Activated naive CD4-positive, alpha-beta T cell treated with anti-CD3 and anti-CD28 coated beads, Interleukin-2, amount 10 ng/mL, durations not matched to agents 7 days and 5 days (primary cell): ENCODE data around the gene TMEM209.
"Not testable (repeated sequence)": the region's sequence is repeated elsewhere in the genome, so short reads cannot be mapped to it uniquely, and the experiment has no call there.

ENCODE experiments used
- CTCF ChIA-PET: fragments of 350-600 bp; sonication (Branson Sonifier 250); formaldehyde crosslinking; loops from one replicate; lab custom pipeline; 2021; ENCODE audit warnings: antibody characterized with exemption; lab: Charles Lee
- DNase-seq: peaks from one replicate; pipeline ENCODE4 v3.0.0-alpha.2; 2020
- H3K27ac Mint-ChIP-seq: one replicate; pipeline ENCODE4 v1.8.0; 2021; ENCODE audit warnings: mild to moderate bottlenecking, moderate library complexity, mixed read lengths
- H3K27me3 Mint-ChIP-seq: one replicate; pipeline ENCODE4 v1.8.0; 2021; ENCODE audit warnings: mild to moderate bottlenecking, mixed read lengths
- H3K36me3 Mint-ChIP-seq: one replicate; pipeline ENCODE4 v1.8.0; 2021; ENCODE audit warnings: mixed read lengths
- H3K4me1 Mint-ChIP-seq: one replicate; pipeline ENCODE4 v1.8.0; 2021; ENCODE audit warnings: mixed read lengths
- H3K4me3 Mint-ChIP-seq: one replicate; pipeline ENCODE4 v1.8.0; 2021; ENCODE audit warnings: mild to moderate bottlenecking, moderate library complexity, mixed read lengths
- H3K9me3 Mint-ChIP-seq: one replicate; pipeline ENCODE4 v1.8.0; 2021; ENCODE audit warnings: mixed read lengths

The TMEM209 gene

DNA sequence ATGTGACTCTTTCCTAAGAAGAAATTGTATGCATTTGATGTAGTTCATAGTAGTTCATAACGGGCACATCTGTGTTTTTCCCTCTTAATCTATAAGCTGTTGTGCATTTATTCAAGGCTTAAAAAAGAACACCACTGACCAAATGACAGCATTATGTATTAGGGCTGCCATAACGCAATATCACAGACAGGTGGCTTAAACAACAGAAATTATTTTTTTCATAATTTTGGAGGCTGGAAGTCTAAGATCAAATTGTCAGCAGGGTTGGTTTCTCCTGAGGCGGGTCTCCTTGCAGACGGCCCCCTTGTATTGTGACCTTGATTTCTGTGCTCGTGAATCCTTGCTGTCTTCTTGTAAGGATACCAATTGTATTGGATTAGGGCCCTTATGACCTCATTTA lies 1.8 kb upstream of the TMEM209 start:
- peaks cover 30% of the 10 kb centered on the region for H3K4me1 Mint-ChIP-seq
- H3K27me3 Mint-ChIP-seq = peaks cover 4% of the 10 kb centered on the region
- no peak for DNase-seq
- CTCF ChIA-PET = interaction anchor here (1.2 kb wide), 1 partner anchor 136 kb away, joined by 3 read pairs; no protein-coding TSS in a partner anchor
- no peak overlapping the region for H3K27ac Mint-ChIP-seq
- H3K9me3 Mint-ChIP-seq = no peaks in the 10 kb centered on the region
- H3K4me3 Mint-ChIP-seq = no peak overlapping the region
- peaks cover 14% of the 10 kb centered on the region for H3K36me3 Mint-ChIP-seq

GRCh38 chr7:130201796-130202195 lies 3.4 kb downstream of the TMEM209 start:
- Mint-ChIP-seq H3K4me1 (peaks cover 34% of the 10 kb centered on the region), H3K27ac (no peak overlapping the region), H3K27me3 (no peaks in the 10 kb centered on the region), H3K9me3 (no peaks in the 10 kb centered on the region), H3K36me3 (peaks cover 36% of the 10 kb centered on the region), H3K4me3 (no peak overlapping the region)
- CTCF ChIA-PET = interaction anchor here (0.6 kb wide), 2 partner anchors 10 to 372 kb away, joined by 3 to 4 read pairs; no protein-coding TSS in a partner anchor
- no peak for DNase-seq

DNA sequence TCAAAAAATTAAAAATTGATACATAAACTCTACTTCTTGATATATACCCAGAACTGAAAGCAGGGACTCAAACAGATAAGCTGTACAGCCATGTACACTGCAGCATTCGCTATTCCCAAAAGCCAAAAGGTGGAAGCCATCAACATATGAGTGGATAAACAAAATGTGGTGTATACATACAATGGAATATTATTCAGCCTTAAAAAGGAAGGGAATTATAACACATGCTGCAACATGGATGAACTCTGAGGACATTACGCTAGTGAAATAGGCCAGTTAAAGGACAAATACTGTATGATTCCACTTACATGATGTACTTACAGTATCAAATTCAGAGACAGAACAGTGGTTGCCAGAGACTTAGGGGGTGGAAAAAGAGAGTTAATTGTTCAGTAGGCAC lies 8.1 kb downstream of the TMEM209 start:
- H3K36me3 Mint-ChIP-seq = peaks cover 39% of the 10 kb centered on the region
- no peak overlapping the region for H3K4me3 Mint-ChIP-seq
- no peaks in the 10 kb centered on the region for H3K27me3 Mint-ChIP-seq
- H3K27ac Mint-ChIP-seq = no peak overlapping the region
- CTCF ChIA-PET = no interaction called here
- no peaks in the 10 kb centered on the region for H3K9me3 Mint-ChIP-seq
- no peak for DNase-seq
- H3K4me1 Mint-ChIP-seq = peaks cover 4% of the 10 kb centered on the region

GRCh38 chr7:130196476-130196875 lies 8.7 kb downstream of the TMEM209 start:
- Mint-ChIP-seq H3K9me3 (no peaks in the 10 kb centered on the region), H3K36me3 (peaks cover 35% of the 10 kb centered on the region), H3K27ac (no peak overlapping the region), H3K4me3 (no peak overlapping the region), H3K4me1 (no peaks in the 10 kb centered on the region), H3K27me3 (no peaks in the 10 kb centered on the region)
- DNase-seq = no peak
- CTCF ChIA-PET = no interaction called here

DNA sequence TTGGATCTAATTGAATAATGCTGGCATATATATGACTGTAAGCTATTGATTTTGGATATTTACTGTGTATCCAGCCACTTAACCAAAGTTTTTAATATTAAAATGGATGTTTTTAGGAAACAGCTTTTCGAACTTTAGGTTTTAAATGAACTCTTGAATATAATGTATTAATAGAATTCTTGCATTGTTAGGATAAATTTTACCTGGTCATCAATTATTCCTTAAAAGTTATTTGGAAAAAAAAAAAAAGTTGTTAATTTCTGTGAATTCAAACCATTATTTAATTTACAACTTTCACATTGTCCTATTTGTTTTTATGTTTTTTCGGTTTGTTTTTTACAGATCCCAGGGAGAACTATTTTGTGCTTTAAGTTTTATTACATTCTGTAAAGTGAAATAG lies 9.8 kb downstream of the TMEM209 start:
- Mint-ChIP-seq H3K9me3 (no peaks in the 10 kb centered on the region), H3K27me3 (no peaks in the 10 kb centered on the region), H3K36me3 (peaks cover 35% of the 10 kb centered on the region), H3K4me1 (no peaks in the 10 kb centered on the region), H3K4me3 (no peak overlapping the region), H3K27ac (no peak overlapping the region)
- CTCF ChIA-PET = no interaction called here
- no peak for DNase-seq

GRCh38 chr7:130191791-130192190 lies 13.4 kb downstream of the TMEM209 start:
- Mint-ChIP-seq H3K4me3 (no peak overlapping the region), H3K27ac (no peak overlapping the region), H3K36me3 (peaks cover 40% of the 10 kb centered on the region), H3K9me3 (no peaks in the 10 kb centered on the region), H3K4me1 (no peaks in the 10 kb centered on the region), H3K27me3 (no peaks in the 10 kb centered on the region)
- no peak for DNase-seq
- CTCF ChIA-PET = interaction anchor here (0.5 kb wide), 1 partner anchor 10 kb away, joined by 3 read pairs; no protein-coding TSS in a partner anchor

GRCh38 chr7:130189343-130189742 lies 15.9 kb downstream of the TMEM209 start:
- Mint-ChIP-seq H3K36me3 (peaks cover 37% of the 10 kb centered on the region), H3K27ac (no peak overlapping the region), H3K4me1 (no peaks in the 10 kb centered on the region), H3K4me3 (no peak overlapping the region), H3K9me3 (no peaks in the 10 kb centered on the region), H3K27me3 (no peaks in the 10 kb centered on the region)
- CTCF ChIA-PET = no interaction called here
- no peak for DNase-seq

GRCh38 chr7:130187360-130187759 lies 17.8 kb downstream of the TMEM209 start:
- Mint-ChIP-seq H3K9me3 (no peaks in the 10 kb centered on the region), H3K4me3 (no peak overlapping the region), H3K4me1 (peaks cover 2% of the 10 kb centered on the region), H3K27me3 (no peaks in the 10 kb centered on the region), H3K36me3 (peaks cover 45% of the 10 kb centered on the region), H3K27ac (no peak overlapping the region)
- CTCF ChIA-PET = no interaction called here
- no peak for DNase-seq

DNA sequence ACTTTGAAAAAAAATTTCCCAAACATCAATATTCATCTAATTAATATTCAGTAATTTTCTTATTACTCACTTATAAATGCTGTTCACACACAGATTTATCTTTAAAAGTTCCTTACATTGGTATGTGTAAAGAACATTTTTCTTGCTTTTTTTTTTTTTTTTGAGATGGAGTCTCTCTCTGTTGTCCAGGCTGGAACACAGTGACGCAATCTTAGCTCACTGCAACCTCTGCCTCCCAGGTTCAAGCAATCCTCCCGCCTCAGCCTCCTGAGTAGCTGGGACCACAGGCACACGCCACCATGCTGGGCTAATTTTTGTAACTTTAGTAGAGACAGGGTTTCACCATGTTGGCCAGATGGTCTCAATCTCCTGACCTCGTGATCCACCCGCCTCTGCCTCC lies 20.9 kb downstream of the TMEM209 start:
- not testable (repeated sequence) for H3K27ac Mint-ChIP-seq, H3K9me3 Mint-ChIP-seq, H3K4me1 Mint-ChIP-seq, H3K4me3 Mint-ChIP-seq, DNase-seq, H3K27me3 Mint-ChIP-seq
- CTCF ChIA-PET = interaction anchor here (1.5 kb wide), 1 partner anchor 57 kb away, joined by 4 read pairs; no protein-coding TSS in a partner anchor
- H3K36me3 Mint-ChIP-seq = peaks cover 48% of the 10 kb centered on the region

DNA sequence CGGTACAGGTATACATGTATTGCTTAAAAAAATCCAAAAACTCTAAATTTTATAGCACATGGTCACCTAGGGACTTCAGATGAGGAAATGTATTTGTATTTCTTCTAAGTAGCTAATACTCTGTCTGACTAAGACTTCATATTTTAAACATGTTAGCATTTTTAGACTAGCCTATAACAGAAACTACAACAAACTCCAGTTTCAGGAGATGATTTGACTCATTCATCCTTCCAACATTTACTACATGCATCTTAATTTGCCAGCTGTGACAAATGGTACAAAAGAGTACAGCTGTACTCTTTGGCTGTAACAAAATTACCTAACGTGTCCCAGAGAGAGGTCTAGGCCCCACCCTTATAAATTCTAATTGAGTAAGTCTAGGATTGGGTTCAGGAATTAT lies 22.2 kb downstream of the TMEM209 start:
- Mint-ChIP-seq H3K27ac (no peak overlapping the region), H3K36me3 (peaks cover 46% of the 10 kb centered on the region), H3K27me3 (no peaks in the 10 kb centered on the region), H3K4me3 (no peak overlapping the region), H3K4me1 (peaks cover 2% of the 10 kb centered on the region), H3K9me3 (no peaks in the 10 kb centered on the region)
- no peak for DNase-seq
- CTCF ChIA-PET = interaction anchor here (0.6 kb wide), 1 partner anchor 27 kb away, joined by 3 read pairs; no protein-coding TSS in a partner anchor

- H3K27ac Mint-ChIP-seq = no peak overlapping the region
- CTCF ChIA-PET = interaction anchor here (1.1 kb wide), 1 partner anchor 97 kb away, joined by 3 read pairs; no protein-coding TSS in a partner anchor
- H3K36me3 Mint-ChIP-seq = peaks cover 37% of the 10 kb centered on the region
These were observed 24.0 kb downstream of the TMEM209 start for GRCh38 chr7:130181263-130181605.

GRCh38 chr7:130180571-130181262 lies 24.5 kb downstream of the TMEM209 start:
- no peak for DNase-seq
- Mint-ChIP-seq H3K27ac (no peak overlapping the region), H3K36me3 (peaks cover 37% of the 10 kb centered on the region), H3K4me3 (no peak overlapping the region), H3K9me3 (no peaks in the 10 kb centered on the region), H3K4me1 (peaks cover 2% of the 10 kb centered on the region), H3K27me3 (no peaks in the 10 kb centered on the region)
- CTCF ChIA-PET = no interaction called here

More at GRCh38 chr7:130181263-130181605, 24.0 kb downstream of the TMEM209 start:
- Mint-ChIP-seq H3K4me1 (peaks cover 2% of the 10 kb centered on the region), H3K27me3 (no peaks in the 10 kb centered on the region), H3K9me3 (no peaks in the 10 kb centered on the region), H3K4me3 (no peak overlapping the region)
- DNase-seq = no peak

DNA sequence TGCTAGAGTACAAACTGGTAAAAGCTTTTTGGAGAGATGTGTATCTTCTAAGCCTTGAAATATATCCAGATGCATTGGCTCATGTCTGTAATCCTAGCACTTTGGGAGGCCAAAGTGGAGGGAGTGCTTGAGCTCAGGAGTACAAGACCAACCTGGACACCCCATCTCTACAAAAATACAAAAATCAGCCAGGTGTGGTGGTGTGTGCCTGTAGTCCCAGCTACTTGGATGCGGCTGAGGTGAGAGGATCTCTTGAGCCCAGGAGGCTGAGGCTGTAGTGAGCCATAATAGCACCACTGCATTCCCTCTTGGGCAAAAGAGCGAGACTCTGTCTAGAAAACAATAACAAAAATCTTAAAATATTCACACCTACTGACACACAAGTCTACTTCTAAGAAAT lies 25.6 kb downstream of the TMEM209 start:
- Mint-ChIP-seq H3K27ac (no peak overlapping the region), H3K4me3 (no peak overlapping the region), H3K4me1 (peaks cover 2% of the 10 kb centered on the region), H3K36me3 (peaks cover 38% of the 10 kb centered on the region), H3K27me3 (no peaks in the 10 kb centered on the region), H3K9me3 (no peaks in the 10 kb centered on the region)
- DNase-seq = no peak
- CTCF ChIA-PET = interaction anchor here (0.6 kb wide), 1 partner anchor 159 kb away, joined by 5 read pairs; no protein-coding TSS in a partner anchor

DNA sequence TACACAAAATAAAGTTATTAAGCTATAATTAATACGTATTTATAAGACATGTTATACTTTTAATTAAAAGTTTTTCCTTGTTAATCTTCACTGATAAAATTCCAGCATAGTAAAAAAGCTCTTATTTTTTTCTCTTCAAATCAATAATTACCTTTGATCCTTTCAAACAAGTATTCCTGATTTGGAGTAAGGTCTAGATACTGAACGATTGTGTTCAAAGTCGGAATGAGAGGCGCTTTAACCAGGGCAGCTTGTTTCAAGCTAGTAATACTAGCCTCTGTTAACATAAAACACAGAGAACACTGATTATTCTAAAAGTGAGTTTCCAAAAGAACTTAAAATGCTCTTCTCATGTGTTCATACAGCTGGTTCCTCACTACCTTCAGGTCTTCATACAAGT lies 27.0 kb downstream of the TMEM209 start:
- Mint-ChIP-seq H3K36me3 (peaks cover 38% of the 10 kb centered on the region), H3K27me3 (no peaks in the 10 kb centered on the region), H3K27ac (no peak overlapping the region), H3K9me3 (no peaks in the 10 kb centered on the region), H3K4me1 (no peaks in the 10 kb centered on the region), H3K4me3 (no peak overlapping the region)
- CTCF ChIA-PET = interaction anchor here (1.3 kb wide), 1 partner anchor 27 kb away, joined by 3 read pairs; the partner anchor contains the start of gene TMEM209
- DNase-seq = no peak
